RWPE2 (cell line): ENCODE measurements around the gene ABAT.
A peak's percentile ranks its signal among the peaks of the same experiment; 100 is the strongest.

Source experiments
- ATAC-seq: fragments of 200-7000 bp; cut with Tn5 transposase; 3 replicates; pipeline ENCODE4 v1.9.1; 2021; ENCODE audit warnings: low read depth
- DNase-seq: peaks from one replicate; pipeline ENCODE4 v3.0.0-alpha.2; 2020; ENCODE audit warnings: low spot score
- H3K27ac ChIP-seq: fragments of 450-650 bp; 2 replicates; pipeline ENCODE4 v1.5.1; 2017; ENCODE audit warnings: mild to moderate bottlenecking; ENCODE audit not compliant: poor library complexity, severe bottlenecking
- H3K27me3 ChIP-seq: fragments of 250-450 bp; sonication (Bioruptor Pico); 2 replicates; pipeline ENCODE4 v1.5.1; 2021; ENCODE audit warnings: mild to moderate bottlenecking, moderate library complexity; ENCODE audit not compliant: insufficient read depth, poor library complexity, severe bottlenecking
- H3K36me3 ChIP-seq: fragments of 250-450 bp; sonication (Bioruptor Pico); 2 replicates; pipeline ENCODE4 v1.5.1; 2020; ENCODE audit warnings: low read depth, mild to moderate bottlenecking, moderate library complexity
- H3K4me1 ChIP-seq: fragments of 250-450 bp; sonication (Bioruptor Pico); 2 replicates; pipeline ENCODE4 v1.5.1; 2021; ENCODE audit warnings: mild to moderate bottlenecking, moderate library complexity; ENCODE audit not compliant: insufficient read depth, poor library complexity, severe bottlenecking
- H3K4me3 ChIP-seq: fragments of 250-450 bp; sonication (Bioruptor Pico); 2 replicates; pipeline ENCODE4 v1.5.1; 2021; ENCODE audit warnings: mild to moderate bottlenecking, moderate library complexity; ENCODE audit not compliant: severe bottlenecking
- H3K9me3 ChIP-seq: fragments of 250-450 bp; sonication (Bioruptor Pico); 2 replicates; pipeline ENCODE4 v1.5.1; 2021; ENCODE audit warnings: mild to moderate bottlenecking, moderate library complexity; ENCODE audit not compliant: severe bottlenecking
- TF ChIP-seq, protein P1 (sequence below): fragments of 450-650 bp; IDR thresholded peaks from one replicate; pipeline ENCODE4 v1.5.1; 2017; ENCODE audit warnings: mild to moderate bottlenecking, moderate library complexity; ENCODE audit not compliant: poor library complexity, severe bottlenecking

ABAT gene

DNA sequence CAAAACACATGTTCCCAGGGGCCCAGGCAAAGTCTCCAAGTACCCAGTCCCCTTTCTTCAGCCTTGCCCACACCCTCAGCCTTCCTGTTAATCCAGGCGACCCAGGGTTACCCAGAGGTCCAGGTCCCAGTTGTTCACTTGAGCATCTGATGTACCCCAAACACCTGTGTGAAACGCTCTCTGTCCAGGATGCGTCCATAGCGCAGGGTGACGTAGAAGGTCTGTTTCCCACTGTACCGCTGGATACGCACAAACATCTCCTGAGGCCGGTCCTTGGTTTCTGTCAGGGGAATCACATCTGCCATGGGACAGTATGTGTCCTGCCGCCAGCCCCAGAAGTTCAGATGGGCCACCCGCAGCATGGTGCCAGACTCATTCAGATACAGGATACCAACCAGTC is 121.4 kb downstream of the ABAT start:
- Histone ChIP-seq H3K36me3 (peaks cover 24% of the 10 kb centered on the region), H3K4me1 (peaks cover 10% of the 10 kb centered on the region), H3K27me3 (no peaks in the 10 kb centered on the region), H3K9me3 (no peaks in the 10 kb centered on the region), H3K27ac (no peak overlapping the region), H3K4me3 (no peak overlapping the region)
- TF ChIP-seq, protein P1, sequence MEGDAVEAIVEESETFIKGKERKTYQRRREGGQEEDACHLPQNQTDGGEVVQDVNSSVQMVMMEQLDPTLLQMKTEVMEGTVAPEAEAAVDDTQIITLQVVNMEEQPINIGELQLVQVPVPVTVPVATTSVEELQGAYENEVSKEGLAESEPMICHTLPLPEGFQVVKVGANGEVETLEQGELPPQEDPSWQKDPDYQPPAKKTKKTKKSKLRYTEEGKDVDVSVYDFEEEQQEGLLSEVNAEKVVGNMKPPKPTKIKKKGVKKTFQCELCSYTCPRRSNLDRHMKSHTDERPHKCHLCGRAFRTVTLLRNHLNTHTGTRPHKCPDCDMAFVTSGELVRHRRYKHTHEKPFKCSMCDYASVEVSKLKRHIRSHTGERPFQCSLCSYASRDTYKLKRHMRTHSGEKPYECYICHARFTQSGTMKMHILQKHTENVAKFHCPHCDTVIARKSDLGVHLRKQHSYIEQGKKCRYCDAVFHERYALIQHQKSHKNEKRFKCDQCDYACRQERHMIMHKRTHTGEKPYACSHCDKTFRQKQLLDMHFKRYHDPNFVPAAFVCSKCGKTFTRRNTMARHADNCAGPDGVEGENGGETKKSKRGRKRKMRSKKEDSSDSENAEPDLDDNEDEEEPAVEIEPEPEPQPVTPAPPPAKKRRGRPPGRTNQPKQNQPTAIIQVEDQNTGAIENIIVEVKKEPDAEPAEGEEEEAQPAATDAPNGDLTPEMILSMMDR, result no peak
- ATAC-seq, result no peak
- no peak for DNase-seq

DNA sequence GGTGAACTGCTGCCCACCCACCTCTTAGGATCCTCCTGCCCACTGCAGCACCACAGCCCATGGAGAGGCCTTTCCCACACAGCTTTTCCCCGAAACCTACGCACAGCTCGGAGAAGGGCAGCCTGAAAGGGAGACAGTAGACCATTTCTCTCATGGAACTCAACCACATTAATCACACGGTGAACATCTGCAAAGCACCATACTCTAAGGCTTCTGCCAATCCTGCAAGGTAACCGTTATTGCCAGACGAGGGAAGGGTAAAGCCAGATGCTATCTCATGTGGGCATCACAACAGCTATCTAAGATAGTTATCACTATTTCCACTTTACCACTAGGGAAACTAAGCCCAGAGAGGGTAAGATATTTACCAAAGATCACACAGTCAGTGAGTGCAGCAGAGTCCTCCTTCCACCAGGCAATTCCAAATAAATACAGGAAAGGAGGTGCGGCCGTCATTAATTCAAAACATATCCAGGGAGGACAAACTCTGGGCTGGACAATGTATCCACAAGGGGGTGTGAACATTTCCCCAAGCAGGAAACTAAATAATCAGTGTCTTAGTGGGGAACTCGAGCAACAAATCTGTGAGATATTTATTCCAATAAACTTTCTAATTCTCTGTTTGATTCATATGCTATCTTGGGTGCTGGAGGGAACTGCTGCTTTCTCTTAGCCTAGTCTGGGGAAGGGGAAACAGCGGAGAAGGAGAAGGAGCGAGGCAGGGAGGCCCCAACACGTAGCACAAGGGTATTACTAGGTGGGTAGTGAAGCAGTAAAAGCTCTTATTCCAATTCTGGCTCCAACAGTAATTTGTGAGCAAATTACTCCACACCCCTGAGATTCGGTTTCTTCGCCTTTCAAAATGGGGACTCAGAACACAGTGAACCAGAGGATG is 122.3 kb downstream of the ABAT start:
- DNase-seq, result no peak
- H3K4me3 ChIP-seq, result peak overlapping the region; percentile 90
- peaks cover 10% of the 10 kb centered on the region for H3K4me1 ChIP-seq
- peak overlapping the region; percentile 67 for H3K27ac ChIP-seq
- peak; percentile 2; the same call in 2 of the 3 replicates for ATAC-seq
- no peaks in the 10 kb centered on the region for H3K27me3 ChIP-seq
- TF ChIP-seq, protein P1, result peak; percentile 19
- peaks cover 33% of the 10 kb centered on the region for H3K36me3 ChIP-seq
- no peaks in the 10 kb centered on the region for H3K9me3 ChIP-seq

DNA sequence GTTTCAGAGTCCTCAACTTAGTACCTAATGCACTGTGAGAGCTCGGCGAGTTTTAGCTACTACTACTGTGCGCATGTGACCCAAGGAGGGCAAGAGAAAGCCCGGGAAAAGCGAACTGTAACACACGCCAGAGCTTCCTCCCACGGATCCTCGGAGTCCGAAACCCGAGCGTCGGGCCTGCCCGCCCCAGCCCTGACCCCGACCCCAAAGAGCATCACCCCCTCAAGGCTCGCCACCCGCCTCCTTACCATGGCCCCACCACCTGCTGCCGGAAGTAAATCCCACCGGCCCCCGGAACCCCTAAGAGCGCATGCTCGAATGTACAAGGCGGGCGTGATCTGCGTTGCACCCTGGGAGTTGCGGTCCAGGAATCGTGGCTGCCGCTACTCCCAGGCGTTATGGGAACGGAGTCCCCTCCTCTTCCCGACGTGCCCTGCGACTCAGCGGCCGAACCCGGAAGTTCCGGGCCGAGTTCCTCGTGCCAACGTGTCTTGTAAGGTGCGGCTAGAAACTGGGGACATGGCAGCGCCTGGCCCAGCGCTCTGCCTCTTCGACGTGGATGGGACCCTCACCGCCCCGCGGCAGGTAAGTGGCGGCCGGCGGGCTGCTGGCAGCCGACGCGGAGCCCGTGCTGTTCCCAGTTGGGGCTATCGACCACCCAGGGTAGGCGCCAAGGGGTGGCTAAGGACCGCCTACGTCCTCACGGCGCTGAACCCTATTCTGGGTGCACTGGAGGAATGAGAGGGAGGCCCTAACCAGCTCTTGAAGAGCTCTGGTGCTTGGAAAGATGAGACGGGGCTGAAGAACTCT is 123.2 kb downstream of the ABAT start, which contains the start of the genes PMM2 and TMEM186:
Gene PMM2 (plus strand): TSS at position 476 of the 810 bp plus-strand sequence. CDS start 44 bp downstream, at position 520.
Gene TMEM186 (minus strand): TSS at position 276 of the 810 bp plus-strand sequence. CDS start 25 bp downstream, at position 251.
- TF ChIP-seq, protein P1, result peak; percentile 2
- H3K4me1 ChIP-seq, result peaks cover 10% of the 10 kb centered on the region
- H3K36me3 ChIP-seq, result peaks cover 41% of the 10 kb centered on the region
- ATAC-seq (peak; percentile 97), DNase-seq (peak; percentile 97)
- no peaks in the 10 kb centered on the region for H3K27me3 ChIP-seq
- peak within 1 kb of the TSS; percentile 90 for H3K4me3 ChIP-seq
- no peaks in the 10 kb centered on the region for H3K9me3 ChIP-seq
- peak within 1 kb of the TSS; percentile 67 for H3K27ac ChIP-seq

DNA sequence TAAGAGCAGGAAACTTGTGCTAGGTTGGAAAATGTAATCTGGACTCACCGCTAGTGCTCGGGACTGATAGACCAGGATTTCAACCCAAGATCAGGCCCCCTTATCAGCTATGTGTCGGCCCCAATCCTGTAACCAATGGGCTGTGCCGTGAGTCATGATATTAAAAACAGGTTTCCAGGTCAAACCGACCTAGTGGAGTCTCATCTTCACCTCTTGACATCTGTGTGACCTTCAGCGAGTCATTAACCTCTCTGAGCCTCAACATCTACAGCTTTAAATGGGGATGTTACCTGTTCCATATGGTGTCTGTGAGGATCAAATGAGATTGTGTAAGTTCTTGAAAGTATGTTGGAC is 123.7 kb downstream of the ABAT start:
- Histone ChIP-seq H3K4me1 (peaks cover 10% of the 10 kb centered on the region), H3K27ac (peak overlapping the region; percentile 67), H3K27me3 (no peaks in the 10 kb centered on the region), H3K4me3 (peak overlapping the region; percentile 90), H3K9me3 (no peaks in the 10 kb centered on the region), H3K36me3 (peaks cover 47% of the 10 kb centered on the region)
- DNase-seq (no peak), ATAC-seq (peak; percentile 13)
- TF ChIP-seq, protein P1, result no peak
